Smooth muscle cell (in vitro differentiated cells): Measurements from ENCODE around the gene TFB2M. TPM values are rescaled to one million over a fixed set of nuclear protein-coding genes. Genes with fewer than 3 reads are reported as not detected.
"Not testable (repeated sequence)": the region's sequence is repeated elsewhere in the genome, so short reads cannot be mapped to it uniquely, and the experiment has no call there.

Experiments
- DNase-seq: peaks from one replicate; lab custom pipeline; 2025; ENCODE audit not compliant: unreplicated experiment; lab: John Stamatoyannopoulos, UW
- H2AFZ ChIP-seq: fragments of 200-600 bp; sonication (generic); 2 replicates; pipeline ENCODE4 v1.6.0; 2016; ENCODE audit warnings: antibody characterized with exemption, low read depth, mild to moderate bottlenecking
- H3F3A ChIP-seq: fragments of 200-600 bp; sonication (generic); 2 replicates; pipeline ENCODE4 v1.6.0; 2017; ENCODE audit warnings: antibody characterized with exemption, low read depth
- H3K27ac ChIP-seq: fragments of 200-600 bp; sonication (generic); 2 replicates; pipeline ENCODE4 v1.5.1; 2016; ENCODE audit warnings: low read depth, mild to moderate bottlenecking
- H3K27me3 ChIP-seq: fragments of 200-600 bp; sonication (generic); 2 replicates; pipeline ENCODE4 v1.6.1; 2016; ENCODE audit warnings: low read depth, mild to moderate bottlenecking
- H3K36me3 ChIP-seq: fragments of 200-600 bp; sonication (generic); 2 replicates; pipeline ENCODE4 v1.5.1; 2016; ENCODE audit warnings: low read depth
- H3K4me1 ChIP-seq: fragments of 200-600 bp; sonication (generic); 2 replicates; pipeline ENCODE4 v1.5.1; 2016; ENCODE audit warnings: low read depth
- H3K4me2 ChIP-seq: fragments of 200-600 bp; sonication (generic); 2 replicates; pipeline ENCODE4 v1.6.0; 2016; ENCODE audit warnings: mild to moderate bottlenecking
- H3K4me3 ChIP-seq: fragments of 200-600 bp; sonication (generic); 2 replicates; pipeline ENCODE4 v1.5.1; 2016; ENCODE audit warnings: mild to moderate bottlenecking
- H3K79me2 ChIP-seq: fragments of 200-600 bp; sonication (generic); 2 replicates; pipeline ENCODE4 v1.6.0; 2016; ENCODE audit warnings: low read depth, mild to moderate bottlenecking
- H3K9ac ChIP-seq: fragments of 200-600 bp; sonication (generic); 2 replicates; pipeline ENCODE4 v1.6.0; 2016; ENCODE audit warnings: low read depth
- H3K9me3 ChIP-seq: fragments of 200-600 bp; sonication (generic); replicated peaks from 2 replicates; pipeline ENCODE4 v1.5.1; 2016; ENCODE audit warnings: low read depth
- H4K20me1 ChIP-seq: fragments of 200-600 bp; sonication (generic); 2 replicates; pipeline ENCODE4 v1.6.0; 2016; ENCODE audit warnings: low read depth
- CTCF ChIP-seq: fragments of 200-600 bp; sonication (generic); IDR thresholded peaks from 2 replicates; pipeline ENCODE4 v1.5.1; 2017; ENCODE audit warnings: borderline replicate concordance, mild to moderate bottlenecking, antibody characterized with exemption; ENCODE audit not compliant: insufficient read depth, poor library complexity, severe bottlenecking
- WGBS: methylation state at CpG from one replicate; pipeline ENCODE4 v1.1.7; 2016; ENCODE audit warnings: low lambda C conversion rate; 5-methylcytosine and 5-hydroxymethylcytosine counted together
- polyA plus RNA-seq: library from polyadenylated mRNA; unstranded; fragments of >200 nt; fragmentation: Nextera tagmentation; extraction: Ambion mirVana; gene quantifications from 2 replicates; pipeline ENCODE4 v1.2.1, GENCODE V29; 2016
- total RNA-seq: library from RNA; depleted of rRNA; stranded (reverse); fragments of >200 nt; gene quantifications from 2 replicates; pipeline ENCODE4 v1.2.3, GENCODE V29; 2014

TFB2M gene
- total and polyA plus RNA-seq, 2 experiments from 2014 or later, result 15.0 to 24.0 TPM

- Histone ChIP-seq H3K27me3 (no peaks in the 10 kb centered on the region), H3K9me3 (no peaks in the 10 kb centered on the region), H3K79me2 (peaks cover 21% of the 10 kb centered on the region), H3K4me3 (no peak overlapping the region), H3K27ac (no peak overlapping the region), H2AFZ (no peak overlapping the region), H3F3A (no peaks in the 10 kb centered on the region), H3K9ac (no peak overlapping the region), H3K4me1 (no peaks in the 10 kb centered on the region), H3K36me3 (no peaks in the 10 kb centered on the region), H3K4me2 (no peak overlapping the region), H4K20me1 (no peaks in the 10 kb centered on the region)
- DNase-seq, result no peak
- no peak for TF ChIP-seq CTCF
Observed at GRCh38 chr1:246591047-246591446, 25.0 kb upstream of the TFB2M start.

GRCh38 chr1:246589919-246590318, 23.9 kb upstream of the TFB2M start:
- WGBS, result 97% methylated on average over 9 of the region's 10 CpGs
- peaks cover 21% of the 10 kb centered on the region for H3K79me2 ChIP-seq

GRCh38 chr1:246588159-246588721, 22.2 kb upstream of the TFB2M start:
- WGBS, result 90% methylated on average over 2 of the region's 2 CpGs
- Histone ChIP-seq H3K9ac (no peak overlapping the region), H3K4me3 (no peak overlapping the region), H3K27ac (peak overlapping the region; percentile 6), H2AFZ (no peak overlapping the region), H3K9me3 (no peaks in the 10 kb centered on the region), H4K20me1 (no peaks in the 10 kb centered on the region), H3K27me3 (no peaks in the 10 kb centered on the region), H3F3A (no peaks in the 10 kb centered on the region), H3K4me2 (peak overlapping the region; percentile 1), H3K36me3 (no peaks in the 10 kb centered on the region), H3K79me2 (peaks cover 21% of the 10 kb centered on the region), H3K4me1 (no peaks in the 10 kb centered on the region)
- TF ChIP-seq CTCF, result no peak
- no peak for DNase-seq

More at GRCh38 chr1:246589919-246590318, 23.9 kb upstream of the TFB2M start:
- H4K20me1 ChIP-seq, H3K27me3 ChIP-seq, H3K36me3 ChIP-seq, H3K9me3 ChIP-seq, DNase-seq, H3K4me1 ChIP-seq, H3K4me3 ChIP-seq, H3K4me2 ChIP-seq, H3F3A ChIP-seq, H2AFZ ChIP-seq, H3K9ac ChIP-seq, H3K27ac ChIP-seq: not testable (repeated sequence)

GRCh38 chr1:246587606-246588005, 21.5 kb upstream of the TFB2M start:
- H4K20me1 ChIP-seq, result peaks cover 3% of the 10 kb centered on the region
- no peaks in the 10 kb centered on the region for H3K9me3 ChIP-seq
- H2AFZ ChIP-seq, result no peak overlapping the region
- no peaks in the 10 kb centered on the region for H3K36me3 ChIP-seq
- H3F3A ChIP-seq, result no peaks in the 10 kb centered on the region
- no peak overlapping the region for H3K4me3 ChIP-seq
- no peak overlapping the region for H3K9ac ChIP-seq
- H3K4me2 ChIP-seq, result peak overlapping the region; percentile 1
- no peak for TF ChIP-seq CTCF
- no peaks in the 10 kb centered on the region for H3K27me3 ChIP-seq
- WGBS, result 88% methylated on average over 3 of the region's 3 CpGs
- H3K79me2 ChIP-seq, result peaks cover 21% of the 10 kb centered on the region
- H3K4me1 ChIP-seq, result no peaks in the 10 kb centered on the region
- no peak for DNase-seq
- peak overlapping the region; percentile 6 for H3K27ac ChIP-seq
